ENCODE measurements around the gene SLC25A19. TPM values are rescaled to one million over a fixed set of nuclear protein-coding genes. Genes with fewer than 3 reads are reported as not detected.

The SLC25A19 gene
- 3.3 and 4.3 TPM in 2 replicates for total RNA-seq

GRCh38 chr17:75289115-75289831, at the start of gene SLC25A19:
SLC25A19 (minus strand) TSS chr17:75289433; CDS start chr17:75286764, 2,669 bp downstream.

GRCh38 chr17:75270966-75271232, 18.3 kb downstream of the SLC25A19 start, which contains the start of gene MIF4GD:
MIF4GD (minus strand) TSS chr17:75271231; CDS start chr17:75270195, 1,036 bp downstream.

GRCh38 chr17:75261336-75262111, 27.7 kb downstream of the SLC25A19 start, which contains the start of the genes GGA3 and MRPS7:
GGA3 (minus strand) TSS chr17:75261606; CDS start chr17:75261587, 19 bp downstream.
MRPS7 (plus strand) TSS chr17:75261879; CDS start chr17:75261901, 22 bp downstream.

Other genes starting within 250 kb of the SLC25A19 start
- 279 and 442 TPM in 2 replicates for gene ATP5PD, start 242.5 kb downstream of the SLC25A19 start, total RNA-seq
- 10.6 and 12.8 TPM in 2 replicates for gene KCTD2, start 242.2 kb downstream of the SLC25A19 start, total RNA-seq
- gene SLC16A5, start 201.5 kb downstream of the SLC25A19 start, total RNA-seq, result 4.7 and 10.6 TPM in 2 replicates
- 1.7 and 1.8 TPM in 2 replicates for gene ARMC7, start 179.5 kb downstream of the SLC25A19 start, total RNA-seq
- 16.4 and 35.6 TPM in 2 replicates for gene NT5C, start 157.7 kb downstream of the SLC25A19 start, total RNA-seq
- gene JPT1, start 134.9 kb downstream of the SLC25A19 start, total RNA-seq, result 24.1 and 39.9 TPM in 2 replicates
- gene SUMO2, start 106.5 kb downstream of the SLC25A19 start, total RNA-seq, result 134 and 198 TPM in 2 replicates
- 21.1 and 22.6 TPM in 2 replicates for gene NUP85, start 83.8 kb downstream of the SLC25A19 start, total RNA-seq
- 11.5 and 17.8 TPM in 2 replicates for gene GGA3, start 27.8 kb downstream of the SLC25A19 start, total RNA-seq
- gene MRPS7, start 27.6 kb downstream of the SLC25A19 start, total RNA-seq, result 43.1 and 46.0 TPM in 2 replicates
- gene MIF4GD, start 18.2 kb downstream of the SLC25A19 start, total RNA-seq, result 3.3 and 5.5 TPM in 2 replicates
- gene GRB2, start 116.2 kb upstream of the SLC25A19 start, total RNA-seq, result 41.0 and 50.4 TPM in 2 replicates
- gene TMEM94, start 167.2 kb upstream of the SLC25A19 start, total RNA-seq, result 21.0 and 29.6 TPM in 2 replicates
- 3.8 and 4.9 TPM in 2 replicates for gene CASKIN2, start 226.1 kb upstream of the SLC25A19 start, total RNA-seq
- gene TSEN54, start 227.1 kb upstream of the SLC25A19 start, total RNA-seq, result 5.9 and 8.2 TPM in 2 replicates
- 0.47 and 0.52 TPM in 2 replicates for gene LLGL2, start 236.3 kb upstream of the SLC25A19 start, total RNA-seq

All from bronchial smooth muscle cell (primary cell).